Trophoblast cell (in vitro differentiated cells and primary cell): ENCODE results near the gene TRPC4AP.

Source experiments
- DNase-seq, 2 donors: peaks; one replicate each; pipeline ENCODE4 v3.0.0-alpha.2; 2016
- H2AFZ ChIP-seq: 2 replicates; pipeline ENCODE4 v1.6.1; 2013; ENCODE audit warnings: low read length, moderate library complexity, mild to moderate bottlenecking; ENCODE audit not compliant: insufficient read depth, poor library complexity
- H2AK5ac ChIP-seq: 2 replicates; pipeline ENCODE4 v1.6.1; 2013; ENCODE audit warnings: mild to moderate bottlenecking, low read length
- H2BK120ac ChIP-seq: 2 replicates; pipeline ENCODE4 v1.6.1; 2013; ENCODE audit warnings: low read length, mild to moderate bottlenecking, moderate library complexity; ENCODE audit not compliant: insufficient read depth, poor library complexity
- H2BK12ac ChIP-seq: 2 replicates; pipeline ENCODE4 v1.6.1; 2013; ENCODE audit warnings: mild to moderate bottlenecking, low read length, moderate library complexity
- H2BK5ac ChIP-seq: 2 replicates; pipeline ENCODE4 v1.6.1; 2013; ENCODE audit warnings: low read length, low read depth, moderate library complexity, mild to moderate bottlenecking; ENCODE audit not compliant: poor library complexity
- H3K14ac ChIP-seq: 2 replicates; pipeline ENCODE4 v1.6.1; 2013; ENCODE audit warnings: mild to moderate bottlenecking, low read length
- H3K18ac ChIP-seq: 2 replicates; pipeline ENCODE4 v1.6.1; 2013; ENCODE audit warnings: mild to moderate bottlenecking, low read length
- H3K23ac ChIP-seq: 2 replicates; pipeline ENCODE4 v1.6.1; 2013; ENCODE audit warnings: low read length
- H3K27ac ChIP-seq: 2 replicates; pipeline ENCODE4 v1.5.1; 2013; ENCODE audit warnings: low read depth, mild to moderate bottlenecking, inconsistent platforms, low read length, moderate library complexity
- H3K27me3 ChIP-seq: 2 replicates; pipeline ENCODE4 v1.6.1; 2013; ENCODE audit warnings: inconsistent platforms, mild to moderate bottlenecking, low read length, moderate library complexity; ENCODE audit not compliant: insufficient read depth
- H3K36me3 ChIP-seq, 2 experiments: 1 replicate in 1 of 2; 2 replicates in 1 of 2; pipeline ENCODE4 v1.6.1; 2013; ENCODE audit warnings: low read length in 2 of 2, mild to moderate bottlenecking in 2 of 2, moderate library complexity in 1 of 2; ENCODE audit not compliant: insufficient read depth in 2 of 2, control insufficient read depth in 1 of 2
- H3K4ac ChIP-seq: 2 replicates; pipeline ENCODE4 v1.6.1; 2013; ENCODE audit warnings: low read depth, mild to moderate bottlenecking, low read length, moderate library complexity
- H3K4me1 ChIP-seq, 2 experiments: 1 replicate in 1 of 2; 2 replicates in 1 of 2; pipeline ENCODE4 v1.6.1; 2013; ENCODE audit warnings: low read length in 2 of 2, mild to moderate bottlenecking in 2 of 2, moderate library complexity in 1 of 2; ENCODE audit not compliant: insufficient read depth in 2 of 2, control insufficient read depth in 1 of 2
- H3K4me2 ChIP-seq: 2 replicates; pipeline ENCODE4 v1.6.1; 2013; ENCODE audit warnings: inconsistent platforms, mild to moderate bottlenecking, low read length, moderate library complexity
- H3K4me3 ChIP-seq: 2 replicates; pipeline ENCODE4 v1.5.1; 2013; ENCODE audit warnings: mild to moderate bottlenecking, low read depth, low read length, inconsistent platforms
- H3K79me1 ChIP-seq: one replicate; pipeline ENCODE4 v1.6.1; 2013; ENCODE audit warnings: low read length
- H3K79me2 ChIP-seq: 2 replicates; pipeline ENCODE4 v1.6.1; 2013; ENCODE audit warnings: low read length, mild to moderate bottlenecking; ENCODE audit not compliant: control insufficient read depth, insufficient read depth, poor library complexity
- H3K9ac ChIP-seq: 2 replicates; pipeline ENCODE4 v1.6.1; 2013; ENCODE audit warnings: mild to moderate bottlenecking, low read length
- H3K9me3 ChIP-seq: 2 replicates; pipeline ENCODE4 v1.6.1; 2013; ENCODE audit warnings: low read depth, mild to moderate bottlenecking, control low read depth, inconsistent platforms, low read length; ENCODE audit not compliant: insufficient read depth
- H4K12ac ChIP-seq: 2 replicates; pipeline ENCODE4 v1.6.1; 2013; ENCODE audit warnings: low read depth, mild to moderate bottlenecking, low read length, moderate library complexity
- H4K8ac ChIP-seq: 2 replicates; pipeline ENCODE4 v1.6.1; 2013; ENCODE audit warnings: low read depth, mild to moderate bottlenecking, low read length, moderate library complexity
- H4K91ac ChIP-seq: one replicate; pipeline ENCODE4 v1.6.1; 2013; ENCODE audit warnings: low read depth, mild to moderate bottlenecking, low read length, moderate library complexity
- WGBS: extraction: QIAGEN DNeasy Blood & Tissue Kit; methylation state at CpG from one replicate; pipeline ENCODE4 v1.1.7; 2013; ENCODE audit warnings: missing lambda C conversion rate; ENCODE audit not compliant: insufficient read length, insufficient coverage; ENCODE audit errors: extremely low coverage; 5-methylcytosine and 5-hydroxymethylcytosine counted together

Gene TRPC4AP

DNA sequence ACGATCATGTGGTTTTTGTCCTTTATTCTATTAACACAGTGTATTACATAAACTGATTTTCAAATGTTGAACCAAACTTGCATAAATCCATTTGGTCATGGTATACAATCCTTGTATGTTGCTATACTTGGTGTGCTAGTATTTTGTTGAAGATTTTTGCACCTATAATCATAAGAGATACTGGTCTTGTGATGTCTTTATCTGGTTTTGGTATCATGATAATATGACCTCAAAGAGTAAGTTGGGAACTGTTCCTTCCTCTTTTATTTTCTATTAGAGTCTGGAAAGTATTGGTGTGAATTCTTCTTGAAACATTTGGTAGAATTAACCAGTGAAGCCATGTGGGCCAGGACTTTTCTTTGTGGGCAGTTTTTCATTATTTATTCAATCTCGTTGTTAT lies 65.3 kb downstream of the TRPC4AP start:
- H4K12ac ChIP-seq, result no peak overlapping the region

DNA sequence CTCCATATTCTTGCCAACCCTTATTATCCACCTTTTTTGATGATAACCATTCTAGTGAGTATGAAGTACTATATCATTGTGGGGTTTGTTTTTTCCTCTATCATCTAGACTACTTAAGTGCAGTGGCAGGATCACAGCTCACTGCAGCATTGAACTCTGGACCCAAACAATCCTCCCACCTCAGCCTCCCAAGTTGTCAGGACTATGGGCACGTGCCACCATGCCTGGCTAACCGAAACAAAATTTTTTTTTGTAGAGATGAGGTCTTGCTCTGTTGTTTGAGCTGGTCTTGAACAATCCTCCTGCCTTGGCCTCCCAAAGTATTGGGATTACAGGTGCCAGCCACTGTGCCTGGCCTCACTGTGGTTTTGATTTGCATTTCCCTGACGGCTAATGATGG lies 67.5 kb downstream of the TRPC4AP start:
- Histone ChIP-seq H4K12ac (no peak overlapping the region), H3K27ac (no peak overlapping the region), H3K4ac (no peak overlapping the region), H3K4me3 (no peak overlapping the region), H3K14ac (no peak overlapping the region), H3K27me3 (no peaks in the 10 kb centered on the region), H3K23ac (no peak overlapping the region), H3K9ac (no peak overlapping the region), H3K79me2 (peaks cover 2% of the 10 kb centered on the region), H2AFZ (no peak overlapping the region), H4K91ac (no peak overlapping the region), H3K4me1 (no peaks in the 10 kb centered on the region), H3K4me2 (no peak overlapping the region), H3K9me3 (no peaks in the 10 kb centered on the region), H4K8ac (no peak overlapping the region), H2AK5ac (no peak overlapping the region), H3K18ac (no peak overlapping the region), H2BK12ac (no peak overlapping the region), H3K36me3 (peaks cover 29 to 31% of the 10 kb centered on the region in 2 experiments), H2BK5ac (no peak overlapping the region), H2BK120ac (no peak overlapping the region), H3K79me1 (no peaks in the 10 kb centered on the region)
- DNase-seq, result no peak
- WGBS, result no CpG with 5 or more reads among the region's 3 CpGs

More for the DNA sequence above, 65.3 kb downstream of the TRPC4AP start:
- H3K4me3 ChIP-seq, result no peak overlapping the region
- peaks cover 2% of the 10 kb centered on the region for H3K79me2 ChIP-seq
- no peak overlapping the region for H4K8ac ChIP-seq
- no peak overlapping the region for H3K27ac ChIP-seq
- H3K4ac ChIP-seq, result no peak overlapping the region
- no peaks in the 10 kb centered on the region for H3K4me1 ChIP-seq
- H2AFZ ChIP-seq, result no peak overlapping the region
- no peak overlapping the region for H3K9ac ChIP-seq
- H3K14ac ChIP-seq, result no peak overlapping the region
- no peak overlapping the region for H2AK5ac ChIP-seq
- H3K9me3 ChIP-seq, result no peaks in the 10 kb centered on the region
- H2BK12ac ChIP-seq, result no peak overlapping the region
- H3K18ac ChIP-seq, result no peak overlapping the region
- H3K23ac ChIP-seq, result no peak overlapping the region
- H2BK120ac ChIP-seq, result no peak overlapping the region
- peaks cover 20 to 23% of the 10 kb centered on the region in 2 experiments for H3K36me3 ChIP-seq
- WGBS, result no CpG with 5 or more reads among the region's 2 CpGs
- H4K91ac ChIP-seq, result no peak overlapping the region
- H3K27me3 ChIP-seq, result no peaks in the 10 kb centered on the region
- no peak overlapping the region for H2BK5ac ChIP-seq
- H3K79me1 ChIP-seq, result no peaks in the 10 kb centered on the region
- H3K4me2 ChIP-seq, result no peak overlapping the region
- no peak for DNase-seq

DNA sequence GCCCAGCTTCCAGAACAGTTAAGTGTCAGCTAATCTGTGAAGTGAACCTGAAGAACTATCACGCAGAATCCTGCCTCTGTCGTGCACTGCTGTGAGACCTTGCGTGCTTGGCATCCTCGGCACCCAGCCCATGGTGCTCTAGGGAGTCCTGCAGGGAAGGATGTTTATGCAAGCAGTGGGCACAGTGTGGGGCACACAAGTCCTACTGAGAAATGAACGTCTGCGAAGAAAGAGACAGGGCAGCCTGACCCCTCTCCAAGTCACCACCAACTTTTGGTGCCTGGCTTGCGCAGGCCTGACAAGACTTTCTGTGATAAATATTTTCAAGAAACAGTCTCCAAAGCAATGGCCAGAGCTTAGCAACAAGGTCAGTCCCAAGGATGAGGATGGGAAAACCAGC lies 69.0 kb downstream of the TRPC4AP start:
- H3K23ac ChIP-seq, result no peak overlapping the region
- H4K91ac ChIP-seq, result no peak overlapping the region
- H2AFZ ChIP-seq, result no peak overlapping the region
- H4K12ac ChIP-seq, result no peak overlapping the region
- no peak overlapping the region for H3K27ac ChIP-seq
- no peak overlapping the region for H2BK5ac ChIP-seq
- WGBS, result no CpG with 5 or more reads among the region's 7 CpGs
- no peak overlapping the region for H3K18ac ChIP-seq
- peaks cover 33 to 41% of the 10 kb centered on the region in 2 experiments for H3K36me3 ChIP-seq
- H3K4ac ChIP-seq, result no peak overlapping the region
- H2AK5ac ChIP-seq, result no peak overlapping the region
- H3K4me2 ChIP-seq, result no peak overlapping the region
- H3K79me1 ChIP-seq, result no peaks in the 10 kb centered on the region
- H2BK12ac ChIP-seq, result no peak overlapping the region
- H3K27me3 ChIP-seq, result no peaks in the 10 kb centered on the region
- no peak overlapping the region for H3K14ac ChIP-seq
- H3K9ac ChIP-seq, result no peak overlapping the region
- no peaks in the 10 kb centered on the region for H3K4me1 ChIP-seq
- no peak overlapping the region for H4K8ac ChIP-seq
- H2BK120ac ChIP-seq, result no peak overlapping the region
- no peaks in the 10 kb centered on the region for H3K9me3 ChIP-seq
- DNase-seq, result no peak
- peaks cover 2% of the 10 kb centered on the region for H3K79me2 ChIP-seq
- no peak overlapping the region for H3K4me3 ChIP-seq

DNA sequence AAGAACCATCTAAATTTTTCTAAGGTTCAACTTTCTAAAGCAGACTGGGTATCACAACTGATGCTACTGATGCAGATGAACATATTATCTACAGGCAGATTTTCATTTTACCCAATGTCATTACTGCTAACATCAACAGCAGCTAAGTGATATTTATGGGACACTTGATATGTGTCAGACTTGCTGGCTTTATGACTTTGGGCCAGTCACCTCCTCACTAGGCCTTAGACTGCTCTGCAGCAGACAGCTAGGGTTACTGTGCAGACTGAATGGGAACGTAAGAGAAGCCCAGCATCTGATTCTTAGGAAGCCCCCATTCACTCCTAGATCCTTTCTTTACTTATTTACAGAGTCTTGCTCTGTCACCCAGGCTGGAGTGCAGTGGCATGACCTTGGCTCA lies 70.8 kb downstream of the TRPC4AP start:
- WGBS, result no CpG with 5 or more reads among the region's 1 CpG

More for the DNA sequence above, 70.8 kb downstream of the TRPC4AP start:
- Histone ChIP-seq H3K9ac (no peak overlapping the region), H3K36me3 (peaks cover 33 to 45% of the 10 kb centered on the region in 2 experiments), H4K91ac (no peak overlapping the region), H2BK12ac (no peak overlapping the region), H3K23ac (no peak overlapping the region), H3K27me3 (no peaks in the 10 kb centered on the region), H3K9me3 (no peaks in the 10 kb centered on the region), H2AK5ac (no peak overlapping the region), H3K4me3 (no peak overlapping the region), H4K8ac (no peak overlapping the region), H3K79me2 (peaks cover 2% of the 10 kb centered on the region), H3K14ac (no peak overlapping the region), H3K4me2 (no peak overlapping the region), H2BK5ac (no peak overlapping the region), H3K4ac (no peak overlapping the region), H2AFZ (no peak overlapping the region), H2BK120ac (no peak overlapping the region), H3K27ac (no peak overlapping the region), H3K18ac (no peak overlapping the region), H3K4me1 (no peaks in the 10 kb centered on the region), H4K12ac (no peak overlapping the region), H3K79me1 (no peaks in the 10 kb centered on the region)
- no peak for DNase-seq
